ENCODE results near the gene GGA3. TPM values are rescaled to one million over a fixed set of nuclear protein-coding genes. Genes with fewer than 3 reads are reported as not detected.
"Not testable (repeated sequence)": the region's sequence is repeated elsewhere in the genome, so short reads cannot be mapped to it uniquely, and the experiment has no call there.

Gene GGA3
- total RNA-seq, 1 donor from 2014 or later: 25.1 TPM

DNA sequence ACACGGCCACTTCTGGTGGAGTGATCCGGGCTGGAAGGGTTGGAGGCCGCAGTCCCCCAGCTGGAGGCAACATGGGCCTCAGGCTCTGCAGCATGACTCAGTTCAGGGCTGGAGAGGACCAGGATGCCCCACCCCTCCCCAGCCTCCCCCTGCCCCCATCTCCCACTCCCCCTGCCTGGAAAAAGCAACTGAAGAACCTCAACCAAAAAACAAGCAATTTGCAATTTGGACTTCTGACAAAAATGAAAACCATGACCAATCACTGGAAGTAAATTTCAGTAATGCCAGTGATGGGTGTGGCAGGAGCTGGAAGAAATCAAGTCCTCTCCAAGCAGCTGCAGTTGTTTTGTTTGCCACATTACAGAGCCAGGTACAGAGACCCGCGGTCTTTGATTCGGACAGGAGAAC lies 16.3 kb upstream of the GGA3 start:
- DNase-seq (ENCODE audit: missing footprints) (no peak), ATAC-seq (no peak)
- intact Hi-C loops (cut with DNase I): no loop called here

DNA sequence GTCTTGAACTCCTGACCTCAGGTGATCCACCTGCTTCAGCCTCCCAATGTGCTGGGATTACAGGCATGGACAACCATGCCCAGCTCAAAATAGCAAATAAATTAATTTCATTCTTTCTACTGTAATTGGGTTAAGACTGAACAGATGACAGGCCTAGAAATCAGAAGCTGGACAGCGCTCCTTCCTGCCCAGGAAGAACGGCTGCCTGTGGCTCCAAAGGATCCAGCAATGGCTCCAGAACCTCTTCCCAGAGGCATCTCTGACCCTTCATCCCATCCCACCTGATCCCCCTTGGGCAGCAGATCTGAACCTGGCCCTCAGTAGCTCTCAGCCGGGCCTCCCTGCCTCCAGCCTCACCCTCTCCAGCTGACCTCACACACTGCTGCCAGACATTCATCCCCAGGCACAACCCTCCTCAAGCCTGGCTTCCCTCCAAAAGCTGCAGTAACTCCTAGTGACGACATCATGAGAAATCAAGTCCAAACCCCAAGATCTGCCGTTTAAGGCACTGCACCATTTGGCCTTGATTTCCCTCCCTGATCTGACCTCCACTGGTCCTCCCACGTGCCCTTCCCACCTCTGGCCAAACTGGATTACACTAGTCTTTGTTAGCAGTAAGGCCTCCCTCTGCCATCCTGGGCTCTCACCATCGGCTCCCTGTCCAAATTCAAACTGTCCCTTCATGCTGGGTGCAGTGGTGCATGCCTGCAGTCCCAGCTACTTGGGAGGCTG lies 12.7 kb upstream of the GGA3 start:
- ATAC-seq (no peak), DNase-seq (ENCODE audit: missing footprints) (no peak)
- intact Hi-C loops (cut with DNase I): no loop called here

DNA sequence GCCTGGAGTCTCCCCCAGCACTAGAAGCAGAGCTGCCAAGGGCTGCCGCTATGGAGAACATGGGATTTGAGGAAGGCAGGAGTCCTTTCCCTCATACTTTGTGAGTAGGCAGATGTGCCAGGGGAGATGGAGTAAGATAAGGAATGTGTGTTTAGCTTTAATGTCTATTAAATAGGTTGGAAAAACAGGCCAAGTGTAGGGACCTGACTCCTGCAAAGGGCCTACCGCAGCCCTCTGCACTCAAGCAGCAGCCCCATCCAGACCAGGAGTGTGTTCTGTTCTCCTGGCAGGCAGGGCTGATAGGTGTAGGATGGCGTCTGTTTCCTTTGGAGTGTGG lies 11.4 kb upstream of the GGA3 start:
- ATAC-seq: no peak
- intact Hi-C loops (cut with DNase I): no loop called here
- DNase-seq (ENCODE audit: missing footprints): no peak

- ATAC-seq: peak; percentile 41
- peak; percentile 79 for DNase-seq (ENCODE audit: missing footprints)
- intact Hi-C loops (cut with DNase I): loop anchor here (2.0 kb wide), 1 partner anchor 17 kb away; the partner anchor contains the start of gene SLC25A19
These were observed 10.8 kb upstream of the GGA3 start for GRCh38 chr17:75271955-75272847.

DNA sequence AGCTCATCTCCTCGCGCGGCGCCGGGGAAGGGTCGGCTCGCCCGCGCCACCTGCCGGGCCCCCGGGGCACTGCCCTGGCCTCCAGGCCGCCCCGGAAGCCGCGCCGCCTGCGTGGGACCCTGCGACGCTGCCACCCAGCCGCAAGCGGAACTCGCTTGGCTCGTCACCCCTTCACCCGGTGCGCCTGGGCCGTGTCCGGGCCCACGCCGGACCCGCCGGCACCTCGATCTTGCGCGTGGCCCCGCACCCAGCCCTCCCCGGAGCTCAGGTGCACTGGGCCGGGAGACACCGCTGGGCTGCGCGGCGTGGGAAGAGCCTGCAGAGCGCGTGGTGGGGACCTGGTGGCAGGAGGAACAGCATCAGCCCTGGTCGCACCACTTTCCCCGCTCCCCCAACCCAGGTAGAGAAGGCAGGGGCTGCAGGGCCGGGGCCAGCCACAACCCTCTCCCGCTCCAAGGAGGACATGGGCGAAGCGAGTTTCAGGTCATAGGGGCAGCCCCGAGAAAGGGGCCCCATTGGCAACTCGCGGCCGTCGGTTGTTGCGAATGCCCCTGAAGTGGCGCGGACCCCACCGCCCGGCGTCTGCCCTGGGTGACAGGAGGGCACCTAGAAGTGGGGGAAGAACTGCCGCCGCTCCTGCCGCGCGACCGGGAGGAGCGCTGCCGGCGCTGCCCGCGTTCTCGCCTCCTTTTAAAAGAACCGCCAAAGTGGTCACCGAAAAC lies 10.0 kb upstream of the GGA3 start:
- DNase-seq (ENCODE audit: missing footprints): peak; percentile 95
- intact Hi-C loops (cut with DNase I): loop anchor here (2.0 kb wide), 1 partner anchor 17 kb away; the partner anchor contains the start of gene SLC25A19
- ATAC-seq: peak; percentile 88

DNA sequence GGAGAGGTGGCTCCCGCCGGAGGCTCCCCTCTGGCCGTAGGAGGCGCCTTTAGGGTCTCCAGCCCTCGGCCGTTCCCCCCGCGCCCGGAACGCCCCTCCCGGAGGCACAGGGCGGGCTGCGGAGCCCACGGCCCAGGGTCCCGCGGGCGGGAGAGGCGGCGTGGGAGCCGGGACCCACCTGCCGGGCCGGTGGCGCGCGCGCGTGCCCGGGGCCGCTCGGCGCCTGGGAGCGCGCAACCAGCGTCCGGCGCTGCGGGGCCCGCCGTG lies 9.5 kb upstream of the GGA3 start, which contains the start of gene MIF4GD:
Gene MIF4GD, minus strand, starts transcription at position 266 of the 267 bp plus-strand sequence. CDS start 1,036 bp downstream, outside the sequence.
- DNase-seq (ENCODE audit: missing footprints): no peak
- intact Hi-C loops (cut with DNase I): loop anchor here (2.0 kb wide), 1 partner anchor 18 kb away; the partner anchor contains the start of gene SLC25A19
- ATAC-seq: no peak

- ATAC-seq (peak; percentile 38), DNase-seq (ENCODE audit: missing footprints) (peak; percentile 79)
- intact Hi-C loops (cut with DNase I): loop anchor here (2.0 kb wide), 1 partner anchor 18 kb away; the partner anchor contains the start of gene SLC25A19
These were observed 9.0 kb upstream of the GGA3 start for GRCh38 chr17:75270218-75270965.

- no peak for ATAC-seq
- DNase-seq (ENCODE audit: missing footprints): no peak
- intact Hi-C loops (cut with DNase I): loop anchor here (2.0 kb wide), 1 partner anchor 19 kb away; the partner anchor contains the start of gene SLC25A19
These were observed 8.4 kb upstream of the GGA3 start for GRCh38 chr17:75269844-75270217.

DNA sequence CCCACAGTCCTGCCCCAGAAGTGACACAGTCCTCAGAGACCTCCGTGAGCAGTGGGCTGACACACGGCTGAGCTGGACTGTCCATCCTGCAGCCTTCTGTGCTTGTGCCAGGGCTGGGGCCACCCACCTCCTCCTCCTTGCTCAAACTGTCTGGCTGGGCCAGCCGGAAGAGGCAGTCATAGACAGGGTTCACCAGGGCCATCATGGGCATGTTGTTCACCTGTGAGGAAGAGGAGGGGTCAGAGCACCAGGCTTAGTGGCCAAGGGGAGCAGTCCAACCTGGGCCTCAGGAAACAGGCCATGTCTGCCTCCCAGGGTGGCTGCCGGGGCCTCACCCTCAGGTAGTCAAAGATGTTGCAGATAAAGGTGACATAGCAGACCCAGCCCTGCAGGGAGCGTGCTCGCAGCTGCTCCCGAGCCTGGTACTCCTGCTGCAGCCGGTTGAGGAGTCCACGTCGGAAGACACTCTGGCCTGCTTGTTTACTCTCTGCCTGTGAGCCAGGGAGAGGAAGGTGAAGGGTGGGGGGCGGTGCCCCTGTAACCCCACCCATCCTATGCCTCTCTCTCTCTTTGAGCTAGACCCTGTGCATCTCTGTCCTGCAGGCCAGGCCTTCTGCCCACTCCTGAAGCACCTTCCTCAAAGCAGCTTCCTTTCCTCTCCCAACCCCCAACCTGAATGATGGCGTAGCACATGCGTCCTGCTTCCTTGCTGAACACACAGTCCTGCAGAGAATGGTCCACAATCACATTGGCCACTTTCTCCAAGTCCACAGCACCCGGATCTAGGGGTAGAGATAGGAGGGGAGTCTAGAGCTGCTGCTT lies 6.2 kb upstream of the GGA3 start:
- intact Hi-C loops (cut with DNase I): no loop called here
- DNase-seq (ENCODE audit: missing footprints) (no peak), ATAC-seq (no peak)

- DNase-seq (ENCODE audit: missing footprints) (no peak), ATAC-seq (no peak)
- intact Hi-C loops (cut with DNase I): no loop called here
These were observed 5.7 kb upstream of the GGA3 start for GRCh38 chr17:75267153-75267410.

GRCh38 chr17:75266316-75267152 lies 5.1 kb upstream of the GGA3 start:
- DNase-seq (ENCODE audit: missing footprints) (no peak), ATAC-seq (no peak)
- intact Hi-C loops (cut with DNase I): no loop called here

DNA sequence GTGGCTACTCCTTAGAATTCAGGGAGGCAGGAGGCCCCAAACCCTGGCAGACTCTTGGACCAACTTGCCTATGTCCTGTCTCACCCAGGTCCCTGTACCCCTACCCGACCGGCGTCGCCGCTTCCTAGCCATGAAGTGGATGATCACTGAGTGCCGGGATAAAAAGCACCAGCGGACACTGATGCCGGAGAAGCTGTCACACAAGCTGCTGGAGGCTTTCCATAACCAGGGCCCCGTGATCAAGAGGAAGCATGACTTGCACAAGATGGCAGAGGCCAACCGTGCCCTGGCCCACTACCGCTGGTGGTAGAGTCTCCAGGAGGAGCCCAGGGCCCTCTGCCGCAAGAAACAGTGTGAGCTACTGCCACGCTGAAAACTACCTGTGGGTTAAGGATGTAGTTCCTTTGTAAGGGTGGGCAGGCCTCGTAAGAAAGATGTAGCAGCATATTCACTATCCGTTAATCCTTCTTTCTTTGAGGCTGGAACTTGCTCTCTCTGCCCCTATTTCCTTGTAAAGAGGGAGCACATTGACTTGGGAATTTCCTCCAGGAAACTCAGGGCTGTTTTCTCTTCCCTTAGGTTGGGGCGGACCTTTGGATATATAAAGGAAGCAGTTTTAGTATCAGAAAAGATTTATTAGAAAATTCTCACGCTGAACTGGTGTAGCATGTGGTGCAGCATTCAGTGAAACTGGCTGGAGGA lies 4.4 kb upstream of the GGA3 start:
- intact Hi-C loops (cut with DNase I): no loop called here
- no peak for ATAC-seq
- no peak for DNase-seq (ENCODE audit: missing footprints)

DNA sequence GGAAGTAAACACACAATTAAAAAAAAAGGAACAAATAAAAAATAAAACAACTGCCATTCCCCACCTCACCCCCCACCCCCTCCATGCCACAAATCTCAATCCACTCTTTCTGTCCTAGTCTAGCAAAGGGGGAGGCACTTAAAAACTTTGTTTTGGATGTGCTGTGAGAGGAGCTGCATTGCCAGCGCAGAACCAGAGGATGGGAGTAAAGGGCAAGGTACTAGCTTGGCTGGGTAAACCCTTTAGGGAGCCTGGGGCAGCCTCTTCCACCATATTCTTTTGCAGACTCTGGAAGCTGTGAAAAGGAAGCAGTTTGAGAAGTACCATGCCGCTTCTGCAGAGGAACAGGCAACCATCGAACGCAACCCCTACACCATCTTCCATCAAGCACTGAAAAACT lies 1.6 kb upstream of the GGA3 start:
- DNase-seq (ENCODE audit: missing footprints): no peak
- no peak for ATAC-seq
- intact Hi-C loops (cut with DNase I): loop anchor here (5.0 kb wide), 1 partner anchor 81 kb away; the partner anchor contains the start of gene SUMO2

DNA sequence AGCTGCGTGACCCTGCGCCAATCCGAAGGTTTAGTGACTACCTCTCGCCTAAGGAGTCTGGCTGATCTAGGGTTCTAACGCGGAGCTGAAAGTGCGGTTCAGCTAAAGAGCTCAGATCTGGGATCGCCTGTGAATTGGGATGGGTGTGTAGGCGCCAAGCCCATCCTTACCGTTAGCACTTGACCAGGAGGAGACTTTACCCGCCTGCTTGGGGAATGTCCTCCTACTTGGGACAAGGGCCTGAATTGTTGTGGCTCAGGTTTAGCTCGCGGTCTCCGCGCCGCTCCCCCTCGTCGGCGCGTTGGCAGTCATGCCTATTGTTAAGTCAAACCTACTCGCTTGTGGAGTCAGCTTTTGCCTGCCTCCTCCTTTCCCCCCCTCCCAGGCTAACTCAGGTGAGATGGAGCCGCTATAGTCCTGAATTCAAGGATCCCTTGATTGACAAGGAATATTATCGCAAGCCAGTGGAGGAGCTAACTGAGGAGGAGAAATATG lies 753 bp upstream of the GGA3 start:
- ATAC-seq: no peak
- intact Hi-C loops (cut with DNase I): loop anchor here (5.0 kb wide), 1 partner anchor 80 kb away; the partner anchor contains the start of gene SUMO2
- no peak for DNase-seq (ENCODE audit: missing footprints)

DNA sequence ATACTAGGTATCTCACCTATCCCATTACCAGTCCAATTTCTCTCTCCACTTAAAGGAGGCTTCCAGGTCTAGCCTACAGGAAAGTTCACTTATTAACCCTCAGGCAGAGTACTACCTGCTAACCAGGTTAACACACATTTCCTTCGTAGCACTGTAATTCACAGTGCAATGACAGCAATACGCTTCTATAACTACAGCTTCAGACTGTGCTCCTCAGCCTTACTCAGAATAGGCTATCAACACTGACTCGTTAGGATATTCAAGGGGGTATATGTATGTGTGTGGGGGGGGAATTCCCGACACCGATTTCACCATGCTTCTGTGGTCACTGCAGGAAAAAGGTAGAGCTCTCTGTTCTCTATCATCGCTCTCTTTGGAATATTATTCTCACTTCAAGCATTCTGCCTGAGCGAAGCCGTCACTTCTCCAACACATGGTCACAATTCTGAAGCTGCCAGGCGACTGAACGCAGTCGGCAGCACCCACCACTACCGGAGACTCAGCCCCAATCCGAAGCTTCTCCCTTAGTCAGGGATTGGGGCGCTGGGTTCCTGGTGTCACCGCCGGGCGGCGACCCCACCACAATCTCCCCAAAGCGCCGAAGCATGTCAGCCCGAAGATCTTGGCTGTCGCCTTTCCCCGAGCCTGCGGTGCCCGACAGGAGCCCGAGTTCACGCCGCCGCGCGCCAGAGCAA lies 618 bp downstream of the GGA3 start:
- DNase-seq (ENCODE audit: missing footprints): no peak
- ATAC-seq: no peak
- intact Hi-C loops (cut with DNase I): loop anchor here (5.0 kb wide), 1 partner anchor 78 kb away; the partner anchor contains the start of gene SUMO2

GRCh38 chr17:75257228-75257627 lies 4.2 kb downstream of the GGA3 start:
- intact Hi-C loops (cut with DNase I): not testable (repeated sequence)

More at GRCh38 chr17:75257228-75257627, 4.2 kb downstream of the GGA3 start:
- not testable (repeated sequence) for DNase-seq (ENCODE audit: missing footprints); ATAC-seq

All from Right ventricle myocardium inferior (tissue), 1 donor.